ENCODE measurements around the gene CH25H.
"Not testable (repeated sequence)": the region's sequence is repeated elsewhere in the genome, so short reads cannot be mapped to it uniquely, and the experiment has no call there.

CH25H gene

DNA sequence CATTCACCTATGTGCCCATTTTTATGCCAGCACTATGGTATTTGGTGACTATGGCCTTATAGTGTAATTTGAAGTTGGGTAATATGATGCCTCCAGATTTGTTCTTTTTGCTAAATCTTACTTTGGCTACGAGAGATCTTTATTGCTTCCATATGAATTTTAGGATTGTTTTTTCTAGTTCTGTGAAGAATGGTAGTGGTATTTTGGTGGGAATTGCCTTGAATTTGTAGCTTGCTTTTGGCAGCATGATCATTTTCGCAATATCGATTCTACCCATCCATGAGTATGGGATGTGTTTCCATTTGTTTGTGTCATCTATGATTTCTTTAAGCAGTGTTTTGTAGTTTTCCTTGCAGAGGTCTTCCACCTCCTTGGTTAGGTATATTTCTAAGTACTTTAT lies 15.8 kb downstream of the CH25H start:
- not testable (repeated sequence) for DNase-seq

- no peak for DNase-seq
Observed at GRCh38 chr10:89189211-89189734, 17.8 kb downstream of the CH25H start.

- DNase-seq, result no peak
Observed at GRCh38 chr10:89185658-89186057, 21.5 kb downstream of the CH25H start.

GRCh38 chr10:89184638-89185037 lies 22.5 kb downstream of the CH25H start:
- no peak for DNase-seq

- no peak for DNase-seq
Observed at GRCh38 chr10:89183571-89183970, 23.5 kb downstream of the CH25H start.

DNA sequence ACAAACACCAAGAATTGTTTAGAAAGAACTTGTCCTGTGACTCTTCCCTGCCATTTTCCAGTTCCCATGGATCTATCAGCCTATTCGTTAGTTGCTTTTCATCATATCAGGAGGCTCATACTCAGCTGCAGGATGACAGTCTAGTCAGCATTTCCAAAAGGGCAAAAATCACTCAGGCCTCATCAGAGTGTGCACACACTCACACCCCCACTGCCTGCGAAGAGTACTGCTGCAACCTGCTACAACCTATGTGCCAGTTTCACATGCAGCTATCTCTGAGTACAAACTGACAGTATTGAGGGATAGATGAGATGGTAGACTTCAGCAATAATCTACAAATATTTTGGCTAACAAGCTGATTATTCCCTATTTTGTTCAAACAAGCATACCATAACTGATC lies 24.2 kb downstream of the CH25H start:
- no peak for DNase-seq

GRCh38 chr10:89175816-89176215 lies 31.3 kb downstream of the CH25H start:
- no peak for DNase-seq

DNA sequence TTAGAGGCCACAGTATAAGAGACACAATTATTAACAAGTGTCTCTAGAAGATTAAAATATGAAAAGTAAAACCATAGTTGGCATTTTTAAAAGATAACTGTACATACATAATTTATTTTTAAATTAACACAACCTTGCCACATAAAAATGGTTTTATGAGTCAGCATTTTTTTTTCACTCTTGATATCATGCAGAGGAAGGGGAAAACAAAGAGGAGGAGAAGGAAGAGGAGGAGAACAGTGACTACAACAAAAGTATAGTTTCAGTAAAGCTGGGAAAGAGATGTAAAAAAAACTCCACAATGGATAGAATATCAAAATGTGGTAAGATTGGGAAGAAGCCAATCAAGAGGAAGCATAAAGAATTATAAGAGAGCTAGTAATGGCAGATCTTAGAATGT lies 34.0 kb downstream of the CH25H start:
- no peak for DNase-seq

GRCh38 chr10:89171996-89172395 lies 35.1 kb downstream of the CH25H start:
- DNase-seq, result no peak

DNA sequence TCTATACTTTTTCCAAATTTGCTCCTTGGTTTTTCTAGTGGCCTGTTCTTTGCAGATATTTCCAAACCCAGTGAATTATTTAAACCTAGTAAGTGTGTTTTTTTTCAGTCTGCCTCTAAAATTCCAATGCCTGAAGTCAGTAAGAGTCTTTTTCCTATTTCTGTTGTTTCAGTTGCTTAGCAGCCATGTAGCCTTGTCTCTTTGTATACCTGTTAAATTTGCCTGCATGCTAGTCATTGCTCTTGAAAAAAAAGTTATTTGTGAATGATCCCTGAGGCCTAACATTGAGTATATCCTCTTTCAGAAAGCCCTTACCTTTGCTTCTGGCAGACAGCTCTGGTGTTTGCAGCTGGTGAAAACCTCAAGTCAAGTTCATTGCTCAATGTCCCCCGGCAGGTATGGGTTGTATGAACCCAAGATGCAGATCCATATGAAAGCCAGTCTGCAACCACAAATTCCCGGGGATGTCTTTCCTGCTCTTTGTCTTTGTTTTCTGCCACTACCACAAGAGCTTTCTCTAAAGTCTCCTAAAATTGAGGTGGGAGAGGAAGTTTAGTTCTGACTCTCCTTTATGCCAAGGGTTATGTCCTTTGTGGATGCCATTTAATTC lies 35.7 kb downstream of the CH25H start:
- DNase-seq, result no peak

- not testable (repeated sequence) for DNase-seq
Observed at GRCh38 chr10:89168354-89168900, 38.7 kb downstream of the CH25H start.

GRCh38 chr10:89167915-89168314 lies 39.2 kb downstream of the CH25H start:
- DNase-seq, result no peak

DNA sequence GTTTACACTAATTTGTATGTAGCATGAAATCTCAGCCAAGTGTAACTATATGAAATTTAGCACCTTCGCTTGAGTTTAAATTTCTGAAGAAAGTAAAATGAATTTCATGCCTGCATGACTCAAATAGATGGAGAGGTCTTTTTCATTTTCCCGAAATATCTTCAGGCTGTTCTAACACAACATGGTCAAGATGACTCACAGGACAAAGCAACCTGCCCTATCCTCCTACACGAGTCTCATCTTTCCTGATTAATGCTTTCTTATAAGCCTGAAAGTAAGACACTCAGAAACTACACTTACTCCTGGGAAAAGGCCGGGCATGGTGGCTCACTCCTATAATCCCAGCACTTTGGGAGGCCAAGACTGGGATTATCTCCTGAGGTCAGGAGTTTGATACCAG lies 41.2 kb downstream of the CH25H start:
- DNase-seq, result no peak

- no peak for DNase-seq
Observed at GRCh38 chr10:89164920-89165319, 42.2 kb downstream of the CH25H start.

GRCh38 chr10:89164080-89164479 lies 43.0 kb downstream of the CH25H start:
- peak; percentile 58 for DNase-seq

DNA sequence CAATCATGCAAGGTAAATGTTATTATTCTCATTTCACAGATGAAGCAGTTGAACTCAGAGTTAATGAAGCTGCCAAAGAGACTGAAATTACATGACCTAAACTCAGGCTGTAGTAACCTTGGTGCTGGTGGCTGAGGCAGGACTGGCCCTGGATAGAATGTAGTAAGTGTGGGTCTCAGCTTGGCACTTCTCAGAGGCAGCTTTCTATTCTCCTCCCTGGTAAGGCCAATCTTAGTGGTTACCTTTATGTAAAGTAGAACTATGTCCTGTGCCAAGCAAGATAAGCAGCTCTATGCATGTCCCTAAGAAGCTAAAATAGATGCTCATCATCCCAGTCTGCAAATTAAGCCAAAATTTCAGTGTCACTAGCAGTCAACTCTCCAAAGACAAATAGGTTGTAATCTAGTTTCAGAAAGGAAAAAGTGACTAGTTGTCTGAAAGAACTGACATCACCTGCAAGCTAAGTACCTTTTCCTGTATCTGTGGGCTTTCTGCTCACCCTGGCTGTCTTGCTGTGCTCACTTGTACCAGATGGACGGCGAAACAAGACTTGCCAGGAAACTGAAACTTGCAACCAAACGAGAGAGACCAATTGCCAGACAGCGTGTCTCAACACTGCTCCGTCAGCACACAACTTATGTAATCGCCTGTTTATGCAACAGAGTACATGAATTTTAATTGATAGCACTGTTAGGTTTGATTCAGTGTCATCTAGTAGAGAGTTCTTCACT lies 43.7 kb downstream of the CH25H start:
- no peak for DNase-seq

DNA sequence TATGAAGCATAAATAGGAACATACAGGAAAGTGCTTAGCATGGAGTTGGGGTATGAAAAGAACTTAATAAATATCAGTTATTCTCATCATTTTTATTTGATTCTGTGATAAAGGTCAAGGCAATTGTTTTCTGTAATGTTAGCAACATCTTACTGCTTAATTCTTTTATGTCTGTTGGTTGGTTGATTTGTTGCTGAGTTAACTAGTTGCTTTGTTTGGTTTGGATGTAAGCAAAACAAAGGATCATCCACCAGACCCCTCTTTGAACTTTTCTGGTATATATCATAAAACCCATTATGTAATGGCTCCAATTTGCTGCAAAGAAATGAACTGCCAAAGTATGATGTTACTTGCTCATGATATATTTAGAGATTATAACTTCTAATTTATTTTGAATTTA lies 44.5 kb downstream of the CH25H start:
- no peak for DNase-seq

DNA sequence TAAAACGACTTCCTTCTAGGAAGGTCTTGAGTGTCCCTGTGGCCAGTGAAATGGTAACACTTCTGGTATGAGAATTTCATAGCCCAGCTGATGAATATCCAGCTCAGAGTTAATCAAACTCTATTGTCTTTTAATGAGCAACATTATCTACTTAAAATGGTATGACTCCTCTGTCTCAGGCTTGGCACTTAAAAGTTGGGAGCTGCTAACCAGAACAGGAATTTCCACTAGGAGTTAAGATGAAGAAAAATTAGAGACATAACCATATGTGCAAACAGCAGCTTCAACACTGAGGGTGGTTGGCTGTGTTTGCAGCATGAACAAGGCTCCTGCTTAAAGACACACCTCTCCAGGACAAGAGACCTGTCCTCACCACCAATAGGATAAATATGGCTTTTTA lies 46.8 kb downstream of the CH25H start:
- no peak for DNase-seq

DNA sequence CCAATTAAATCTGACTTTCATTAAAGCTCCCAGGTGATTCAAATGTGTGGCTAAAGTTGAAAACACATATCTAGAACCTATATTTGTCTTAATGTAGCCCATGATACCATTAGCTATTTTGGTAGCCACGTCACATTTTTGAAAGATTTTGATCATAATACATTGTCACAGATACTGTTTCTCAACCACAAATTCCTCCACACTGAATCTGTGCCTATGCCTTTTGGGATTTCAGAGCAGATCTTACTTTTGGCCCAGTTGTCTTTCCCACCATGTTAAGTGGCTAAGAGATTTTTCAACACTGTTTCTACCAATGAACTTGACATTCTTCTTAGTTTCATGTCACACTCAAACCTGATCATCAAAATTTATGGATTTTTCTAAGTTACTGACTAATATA lies 47.4 kb downstream of the CH25H start:
- no peak for DNase-seq

DNA sequence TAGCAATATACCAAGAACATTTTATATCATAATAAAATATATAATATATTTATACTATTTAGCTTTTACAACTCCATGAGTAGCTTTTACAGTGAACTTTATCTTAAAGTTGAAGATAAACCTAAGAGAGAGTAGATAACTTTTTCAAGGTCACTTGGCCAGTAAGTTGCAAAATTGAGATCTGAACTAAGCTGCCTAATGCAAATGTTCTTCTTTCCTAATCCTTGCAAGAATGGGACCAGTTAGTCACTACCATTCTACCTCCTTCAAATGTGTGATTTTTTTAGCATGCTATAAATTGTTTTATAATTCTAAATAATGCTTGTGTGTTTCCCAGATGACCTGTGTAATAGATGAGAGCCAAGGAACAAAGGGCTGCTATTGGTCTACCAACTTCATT lies 47.8 kb downstream of the CH25H start:
- DNase-seq, result no peak

GRCh38 chr10:89158446-89158845 lies 48.7 kb downstream of the CH25H start:
- DNase-seq, result no peak

DNA sequence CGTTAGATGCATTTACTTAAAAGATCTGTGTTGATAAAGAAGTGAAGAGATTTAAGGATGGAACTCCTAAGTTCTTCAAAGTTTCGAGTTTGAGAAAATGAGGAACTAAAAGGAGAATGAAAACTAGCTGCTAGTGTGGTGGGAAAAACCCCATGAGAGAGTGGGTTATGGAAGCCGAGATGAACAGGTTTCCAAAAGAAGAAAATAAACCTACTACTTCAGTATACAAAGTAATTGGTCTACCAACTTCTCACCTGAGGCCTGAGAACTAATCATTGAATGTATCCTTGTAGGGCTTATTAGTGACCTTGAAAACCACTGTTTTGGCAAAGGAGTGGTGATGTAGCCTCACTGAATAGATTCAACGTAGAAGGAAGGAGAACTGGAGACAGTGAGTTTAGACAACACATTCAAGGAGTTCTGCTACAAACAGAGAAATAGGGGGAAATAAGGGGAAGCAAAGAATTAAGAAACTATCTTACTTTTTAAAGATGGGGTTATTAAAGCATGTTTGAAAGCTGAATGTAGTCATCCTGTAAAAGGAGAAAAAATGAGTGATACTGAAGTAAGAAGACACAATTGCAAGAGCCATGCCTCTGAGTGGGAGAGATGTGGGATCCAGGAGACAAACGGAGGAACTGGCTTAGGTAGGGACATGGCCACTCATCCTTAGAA lies 50.8 kb downstream of the CH25H start:
- DNase-seq, result no peak

Data from GDM1 (cell line).